OCI-LY7 (cell line): ENCODE results near the gene GAPDHS. TPM values are rescaled to one million over a fixed set of nuclear protein-coding genes. Genes with fewer than 3 reads are reported as not detected.

Source experiments
- BruUV-seq: library from RNA; stranded (reverse); fragments of 400-500 nt; replicated peaks from 2 replicates; lab custom pipeline; 2021; lab: Mats Ljungman, UMichigan
- CTCF ChIA-PET: fragments of 300-600 bp; sonication (Branson Sonifier 250); formaldehyde crosslinking; loops from one replicate; lab custom pipeline; 2022; ENCODE audit warnings: antibody characterized with exemption; ENCODE audit not compliant: unreplicated experiment; lab: Charles Lee
- POLR2A ChIA-PET: fragments of 300-600 bp; sonication (Branson Sonifier 250); formaldehyde crosslinking; loops from one replicate; lab custom pipeline; 2022; ENCODE audit warnings: antibody characterized with exemption; lab: Charles Lee
- DNase-seq: peaks from one replicate; pipeline ENCODE4 v3.0.0-alpha.2; 2015; ENCODE audit warnings: low spot score
- H2AFZ ChIP-seq: fragments of 200-600 bp; sonication (generic), shearing (Covaris generic); 2 replicates; pipeline ENCODE4 v1.6.1; 2014; ENCODE audit warnings: mild to moderate bottlenecking, antibody characterized with exemption, low read length, moderate library complexity
- H3K27ac ChIP-seq: fragments of 200-600 bp; sonication (generic); 2 replicates; pipeline ENCODE4 v1.5.1; 2014; ENCODE audit warnings: mixed run types, low read depth, mild to moderate bottlenecking, moderate library complexity, low read length, inconsistent platforms; ENCODE audit not compliant: poor library complexity, severe bottlenecking
- H3K36me3 ChIP-seq: fragments of 200-600 bp; sonication (generic); 2 replicates; pipeline ENCODE4 v1.6.1; 2014; ENCODE audit warnings: mild to moderate bottlenecking, antibody characterized with exemption, low read length, moderate library complexity, mixed read lengths; ENCODE audit not compliant: insufficient read depth
- H3K4me1 ChIP-seq: fragments of 200-600 bp; sonication (generic); 2 replicates; pipeline ENCODE4 v1.5.1; 2014; ENCODE audit warnings: mild to moderate bottlenecking, low read length; ENCODE audit not compliant: insufficient read depth, poor library complexity, severe bottlenecking
- H3K4me2 ChIP-seq: fragments of 200-600 bp; sonication (generic); 2 replicates; pipeline ENCODE4 v1.6.1; 2014; ENCODE audit warnings: mild to moderate bottlenecking, low read length
- H3K4me3 ChIP-seq: fragments of 200-600 bp; sonication (generic); 2 replicates; pipeline ENCODE4 v1.5.1; 2014; ENCODE audit warnings: mild to moderate bottlenecking, low read depth, low read length; ENCODE audit not compliant: poor library complexity, severe bottlenecking
- H3K79me2 ChIP-seq: fragments of 200-600 bp; sonication (generic); 2 replicates; pipeline ENCODE4 v1.6.1; 2016; ENCODE audit warnings: low read depth, mild to moderate bottlenecking, low read length, moderate library complexity, mixed read lengths; ENCODE audit not compliant: insufficient read depth
- H3K9me2 ChIP-seq: fragments of 200-600 bp; sonication (generic); 2 replicates; pipeline ENCODE4 v1.6.1; 2016; ENCODE audit warnings: mild to moderate bottlenecking, low read length, mixed read lengths; ENCODE audit not compliant: insufficient read depth
- H3K9me3 ChIP-seq: fragments of 200-600 bp; sonication (generic); 2 replicates; pipeline ENCODE4 v1.6.1; 2014; ENCODE audit warnings: mild to moderate bottlenecking, mixed run types, low read length, mixed read lengths
- H4K20me1 ChIP-seq: fragments of 200-600 bp; sonication (generic); 2 replicates; pipeline ENCODE4 v1.6.1; 2014; ENCODE audit warnings: mild to moderate bottlenecking, antibody characterized with exemption, low read length, moderate library complexity, mixed read lengths; ENCODE audit not compliant: insufficient read depth
- EZH2phosphoT487 ChIP-seq: fragments of 200-600 bp; sonication (generic); IDR thresholded peaks from 2 replicates; pipeline ENCODE4 v1.6.1; 2018; ENCODE audit warnings: low read depth, borderline replicate concordance, mild to moderate bottlenecking, mixed run types, antibody characterized with exemption, low read length, moderate library complexity, mixed read lengths
- intact Hi-C: fragments of 100-400 bp; cut with micrococcal nuclease; formaldehyde crosslinking; loops from one replicate; pipeline ENCODE4 v1.10.0; 2022; ENCODE audit not compliant: unreplicated experiment
- total RNA-seq, 2 experiments: library from RNA; depleted of rRNA in 1 of 2; stranded (reverse); fragments of >200 nt in 1 of 2; shearing (Covaris generic) in 1 of 2; gene quantifications; 2 replicates each; pipeline ENCODE4 v1.2.3, GENCODE V29; 2014 to 2022
- TF ChIP-seq, protein P1 (sequence below): fragments of 200-600 bp; sonication (generic); conservative IDR thresholded peaks from 2 replicates; pipeline ENCODE4 v1.5.1; 2014; ENCODE audit warnings: mild to moderate bottlenecking, antibody characterized with exemption, low read length, moderate library complexity, mixed read lengths

Gene GAPDHS
- total RNA-seq, 2 experiments from 2014 or later = not detected

DNA sequence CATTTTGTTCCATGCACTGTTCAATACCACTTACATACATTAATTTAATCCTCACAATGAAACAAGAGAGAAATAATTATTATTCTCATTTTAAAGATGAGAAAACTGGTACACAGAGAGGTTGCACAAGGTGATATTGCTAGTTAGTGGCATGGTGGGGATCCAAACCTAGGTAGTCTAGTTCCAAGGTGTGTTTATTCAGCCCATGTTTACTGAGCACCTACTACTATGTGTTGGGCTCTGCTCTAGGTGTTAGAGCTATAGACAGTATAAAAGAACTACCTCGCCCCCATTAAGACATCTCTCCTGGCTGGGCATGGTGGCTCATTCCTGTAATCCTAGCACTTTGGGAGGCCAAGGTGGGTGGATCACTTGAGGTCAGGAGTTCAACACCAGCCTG is 49.5 kb downstream of the GAPDHS start:
- no peaks in the 10 kb centered on the region for H3K79me2 ChIP-seq
- no peak overlapping the region for H2AFZ ChIP-seq
- no peaks in the 10 kb centered on the region for H3K9me2 ChIP-seq
- no peaks in the 10 kb centered on the region for H3K9me3 ChIP-seq
- DNase-seq = no peak
- no TSS peak for BruUV-seq
- POLR2A ChIA-PET = no interaction called here
- TF ChIP-seq EZH2phosphoT487 = no peak
- TF ChIP-seq, protein P1, sequence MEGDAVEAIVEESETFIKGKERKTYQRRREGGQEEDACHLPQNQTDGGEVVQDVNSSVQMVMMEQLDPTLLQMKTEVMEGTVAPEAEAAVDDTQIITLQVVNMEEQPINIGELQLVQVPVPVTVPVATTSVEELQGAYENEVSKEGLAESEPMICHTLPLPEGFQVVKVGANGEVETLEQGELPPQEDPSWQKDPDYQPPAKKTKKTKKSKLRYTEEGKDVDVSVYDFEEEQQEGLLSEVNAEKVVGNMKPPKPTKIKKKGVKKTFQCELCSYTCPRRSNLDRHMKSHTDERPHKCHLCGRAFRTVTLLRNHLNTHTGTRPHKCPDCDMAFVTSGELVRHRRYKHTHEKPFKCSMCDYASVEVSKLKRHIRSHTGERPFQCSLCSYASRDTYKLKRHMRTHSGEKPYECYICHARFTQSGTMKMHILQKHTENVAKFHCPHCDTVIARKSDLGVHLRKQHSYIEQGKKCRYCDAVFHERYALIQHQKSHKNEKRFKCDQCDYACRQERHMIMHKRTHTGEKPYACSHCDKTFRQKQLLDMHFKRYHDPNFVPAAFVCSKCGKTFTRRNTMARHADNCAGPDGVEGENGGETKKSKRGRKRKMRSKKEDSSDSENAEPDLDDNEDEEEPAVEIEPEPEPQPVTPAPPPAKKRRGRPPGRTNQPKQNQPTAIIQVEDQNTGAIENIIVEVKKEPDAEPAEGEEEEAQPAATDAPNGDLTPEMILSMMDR = no peak
- CTCF ChIA-PET = no interaction called here
- H4K20me1 ChIP-seq = no peaks in the 10 kb centered on the region
- intact Hi-C loops = no loop called here
- H3K4me2 ChIP-seq = no peak overlapping the region
- H3K4me3 ChIP-seq = no peak overlapping the region
- H3K4me1 ChIP-seq = no peaks in the 10 kb centered on the region
- H3K27ac ChIP-seq = no peak overlapping the region
- no peaks in the 10 kb centered on the region for H3K36me3 ChIP-seq

DNA sequence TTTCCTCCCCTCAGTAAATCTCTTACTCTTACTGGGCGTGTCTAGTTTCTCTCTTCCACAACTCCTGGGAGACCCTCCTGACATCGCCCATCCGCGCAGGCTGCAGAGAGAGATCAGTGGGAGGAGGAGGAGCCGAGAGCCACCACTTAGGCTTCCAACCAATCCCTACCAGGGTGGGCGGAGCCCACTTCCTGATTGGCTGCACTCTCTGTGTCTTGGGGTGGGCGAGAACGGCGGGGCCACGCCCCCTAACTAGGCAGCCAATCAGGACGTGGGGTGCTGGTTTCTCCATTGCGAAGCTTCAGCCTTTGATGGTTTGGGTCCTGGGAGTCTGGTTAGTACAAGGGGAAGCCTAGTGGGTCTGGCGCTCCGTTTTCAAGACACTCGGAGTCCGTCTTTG is 52.6 kb downstream of the GAPDHS start, which contains the start of gene PMIS2:
TSS of gene PMIS2 (plus strand) at position 326 of the 400 bp plus-strand sequence. CDS start 87 bp downstream, outside the sequence.
- intact Hi-C loops = no loop called here

DNA sequence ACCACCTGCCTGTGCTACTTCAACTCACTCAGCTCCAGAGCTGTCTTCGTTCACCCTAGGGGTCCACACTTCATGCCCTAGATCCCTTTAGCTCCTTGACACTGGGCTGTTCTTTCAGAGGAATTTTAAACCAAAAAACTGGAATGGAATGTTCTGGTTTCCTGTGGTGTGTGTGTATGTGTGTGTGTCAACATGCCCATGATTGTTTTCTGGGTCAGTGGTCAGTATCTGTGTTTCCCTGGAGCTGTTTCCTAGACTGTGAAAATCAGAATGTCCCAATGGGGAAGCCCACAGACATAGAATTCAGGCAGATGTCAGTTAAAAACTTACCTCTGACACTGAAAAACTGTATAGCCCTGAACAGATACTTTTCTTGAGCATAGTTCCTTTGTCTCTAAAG is 54.1 kb downstream of the GAPDHS start:
- no peak overlapping the region for H2AFZ ChIP-seq
- H3K4me2 ChIP-seq = no peak overlapping the region
- H3K36me3 ChIP-seq = no peaks in the 10 kb centered on the region
- DNase-seq = no peak
- H3K4me3 ChIP-seq = no peak overlapping the region
- H3K4me1 ChIP-seq = no peaks in the 10 kb centered on the region
- ChIA-PET POLR2A (no interaction called here), CTCF (no interaction called here)
- TF ChIP-seq EZH2phosphoT487 = no peak
- TF ChIP-seq, protein P1 = no peak
- H3K9me3 ChIP-seq = no peaks in the 10 kb centered on the region
- intact Hi-C loops = no loop called here
- no peaks in the 10 kb centered on the region for H3K79me2 ChIP-seq
- no peaks in the 10 kb centered on the region for H4K20me1 ChIP-seq
- H3K9me2 ChIP-seq = no peaks in the 10 kb centered on the region
- H3K27ac ChIP-seq = no peak overlapping the region
- BruUV-seq = no TSS peak

More for the DNA sequence above, 52.6 kb downstream of the GAPDHS start, which contains the start of gene PMIS2:
- no peak within 1 kb of the TSS for H3K4me3 ChIP-seq
- H3K4me1 ChIP-seq = no peaks in the 10 kb centered on the region
- H2AFZ ChIP-seq = no peak within 1 kb of the TSS
- ChIA-PET CTCF (no interaction called here), POLR2A (no interaction called here)
- H3K27ac ChIP-seq = no peak within 1 kb of the TSS
- H3K36me3 ChIP-seq = no peaks in the 10 kb centered on the region
- BruUV-seq = no TSS peak
- no peak within 1 kb of the TSS for H3K4me2 ChIP-seq
- H3K79me2 ChIP-seq = no peaks in the 10 kb centered on the region
- DNase-seq = peak; percentile 37
- no peaks in the 10 kb centered on the region for H3K9me3 ChIP-seq
- H4K20me1 ChIP-seq = no peaks in the 10 kb centered on the region
- no peaks in the 10 kb centered on the region for H3K9me2 ChIP-seq
- TF ChIP-seq EZH2phosphoT487 = no peak
- TF ChIP-seq, protein P1 = no peak
